Thyroid gland (tissue), 4 donors: Measurements from ENCODE around the gene JMY. TPM values are rescaled to one million over a fixed set of nuclear protein-coding genes. Genes with fewer than 3 reads are reported as not detected.
A peak's percentile ranks its signal among the peaks of the same experiment; 100 is the strongest.

ENCODE experiments used
- DNase-seq, 2 donors: peaks; one replicate each; pipeline ENCODE4 v3.0.0-alpha.2; 2019
- H3K27ac ChIP-seq, 3 donors: fragments of 200-600 bp; sonication (generic); 1 replicate in 2 of 3; 2 replicates in 1 of 3; pipeline ENCODE4 v1.5.1; 2016 to 2019; ENCODE audit warnings: mild to moderate bottlenecking in 1 of 3, moderate library complexity in 1 of 3
- H3K27me3 ChIP-seq: fragments of 200-600 bp; sonication (generic); one replicate; pipeline ENCODE4 v1.5.1; 2019
- H3K36me3 ChIP-seq, 2 donors: fragments of 200-600 bp; sonication (generic); one replicate each; pipeline ENCODE4 v1.5.1; 2016 to 2019
- H3K4me1 ChIP-seq, 2 donors: fragments of 200-600 bp; sonication (generic); one replicate each; pipeline ENCODE4 v1.5.1; 2017 to 2019
- H3K4me3 ChIP-seq, 3 donors: fragments of 200-600 bp; sonication (generic); replicated peaks in 1 of 3; 1 replicate in 2 of 3; 2 replicates in 1 of 3; pipeline ENCODE4 v1.5.1; 2016; ENCODE audit warnings: mild to moderate bottlenecking in 1 of 3
- H3K9me3 ChIP-seq: fragments of 200-600 bp; sonication (generic); one replicate; pipeline ENCODE4 v1.5.1; 2017
- POLR2A ChIP-seq, 2 donors: fragments of 450-650 bp; IDR thresholded peaks; one replicate each; pipeline ENCODE4 v1.6.1; 2017; ENCODE audit warnings: antibody characterized with exemption in 2 of 2, mild to moderate bottlenecking in 2 of 2, moderate library complexity in 1 of 2
- WGBS, 2 donors: methylation state at CpG; one replicate each; pipeline ENCODE4 v1.1.5; 2017; 5-methylcytosine and 5-hydroxymethylcytosine counted together
- intact Hi-C: fragments of 100-400 bp; cut with DNase I; formaldehyde crosslinking; loops from one replicate; pipeline ENCODE4 v1.15.1; 2023
- total RNA-seq, 4 donors: library from RNA; depleted of rRNA; stranded (reverse); fragments of >200 nt; gene quantifications; one replicate each; pipeline ENCODE4 v1.2.3, GENCODE V29; 2016
- TF ChIP-seq, protein P1 (sequence below), 6 experiments: fragments of 200-600 bp in 3 of 6; fragments of 450-650 bp in 3 of 6; sonication (generic) in 3 of 6; IDR thresholded peaks; one replicate each; pipeline ENCODE4 v1.5.1; 2016 to 2019; ENCODE audit warnings: antibody characterized with exemption in 6 of 6, mild to moderate bottlenecking in 2 of 6, inconsistent platforms in 1 of 6, moderate library complexity in 1 of 6

Gene JMY
- total RNA-seq, 4 donors from 2014 or later, result 29.7 to 48.5 (median 30.9) TPM

- TF ChIP-seq, protein P1, sequence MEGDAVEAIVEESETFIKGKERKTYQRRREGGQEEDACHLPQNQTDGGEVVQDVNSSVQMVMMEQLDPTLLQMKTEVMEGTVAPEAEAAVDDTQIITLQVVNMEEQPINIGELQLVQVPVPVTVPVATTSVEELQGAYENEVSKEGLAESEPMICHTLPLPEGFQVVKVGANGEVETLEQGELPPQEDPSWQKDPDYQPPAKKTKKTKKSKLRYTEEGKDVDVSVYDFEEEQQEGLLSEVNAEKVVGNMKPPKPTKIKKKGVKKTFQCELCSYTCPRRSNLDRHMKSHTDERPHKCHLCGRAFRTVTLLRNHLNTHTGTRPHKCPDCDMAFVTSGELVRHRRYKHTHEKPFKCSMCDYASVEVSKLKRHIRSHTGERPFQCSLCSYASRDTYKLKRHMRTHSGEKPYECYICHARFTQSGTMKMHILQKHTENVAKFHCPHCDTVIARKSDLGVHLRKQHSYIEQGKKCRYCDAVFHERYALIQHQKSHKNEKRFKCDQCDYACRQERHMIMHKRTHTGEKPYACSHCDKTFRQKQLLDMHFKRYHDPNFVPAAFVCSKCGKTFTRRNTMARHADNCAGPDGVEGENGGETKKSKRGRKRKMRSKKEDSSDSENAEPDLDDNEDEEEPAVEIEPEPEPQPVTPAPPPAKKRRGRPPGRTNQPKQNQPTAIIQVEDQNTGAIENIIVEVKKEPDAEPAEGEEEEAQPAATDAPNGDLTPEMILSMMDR (IDR thresholded peaks at IDR 0.05), result no peak
- TF ChIP-seq POLR2A (IDR thresholded peaks at IDR 0.05), result no peak
- Histone ChIP-seq H3K27ac (peak overlapping the region; percentile 89 to 99 (median 99)), H3K9me3 (no peaks in the 10 kb centered on the region), H3K4me3 (peak overlapping the region; percentile 54 to 93 (median 93)), H3K27me3 (no peaks in the 10 kb centered on the region), H3K4me1 (peaks cover 19 to 20% of the 10 kb centered on the region in 2 donors), H3K36me3 (no peaks in the 10 kb centered on the region)
- WGBS, 2 donors, result 0% methylated on average over 6 to 9 of the region's 78 CpGs
- no peak for DNase-seq
- intact Hi-C loops, result loop anchor here (10.0 kb wide), 1 partner anchor 58 kb away; no protein-coding TSS in a partner anchor
Measured at GRCh38 chr5:79236362-79236969, 535 bp downstream of the JMY start.

GRCh38 chr5:79236970-79237739 is 1.2 kb downstream of the JMY start:
- peak in 1 of 2 donors; percentile 47 for TF ChIP-seq POLR2A (IDR thresholded peaks at IDR 0.05)
- TF ChIP-seq, protein P1 (IDR thresholded peaks at IDR 0.05), result no peak
- 0% methylated on average over 24 to 43 of the region's 61 CpGs for WGBS, 2 donors
- no peaks in the 10 kb centered on the region for H3K9me3 ChIP-seq
- H3K27ac ChIP-seq, result peak overlapping the region; percentile 89 to 99 (median 99)
- H3K27me3 ChIP-seq, result no peaks in the 10 kb centered on the region
- H3K36me3 ChIP-seq, result no peaks in the 10 kb centered on the region
- intact Hi-C loops, result loop anchor here (10.0 kb wide), 1 partner anchor 58 kb away; no protein-coding TSS in a partner anchor
- H3K4me1 ChIP-seq, result peaks cover 20 to 26% of the 10 kb centered on the region in 2 donors
- H3K4me3 ChIP-seq, result peak overlapping the region; percentile 54 to 93 (median 93)
- DNase-seq, result peak; percentile 68 to 74

DNA sequence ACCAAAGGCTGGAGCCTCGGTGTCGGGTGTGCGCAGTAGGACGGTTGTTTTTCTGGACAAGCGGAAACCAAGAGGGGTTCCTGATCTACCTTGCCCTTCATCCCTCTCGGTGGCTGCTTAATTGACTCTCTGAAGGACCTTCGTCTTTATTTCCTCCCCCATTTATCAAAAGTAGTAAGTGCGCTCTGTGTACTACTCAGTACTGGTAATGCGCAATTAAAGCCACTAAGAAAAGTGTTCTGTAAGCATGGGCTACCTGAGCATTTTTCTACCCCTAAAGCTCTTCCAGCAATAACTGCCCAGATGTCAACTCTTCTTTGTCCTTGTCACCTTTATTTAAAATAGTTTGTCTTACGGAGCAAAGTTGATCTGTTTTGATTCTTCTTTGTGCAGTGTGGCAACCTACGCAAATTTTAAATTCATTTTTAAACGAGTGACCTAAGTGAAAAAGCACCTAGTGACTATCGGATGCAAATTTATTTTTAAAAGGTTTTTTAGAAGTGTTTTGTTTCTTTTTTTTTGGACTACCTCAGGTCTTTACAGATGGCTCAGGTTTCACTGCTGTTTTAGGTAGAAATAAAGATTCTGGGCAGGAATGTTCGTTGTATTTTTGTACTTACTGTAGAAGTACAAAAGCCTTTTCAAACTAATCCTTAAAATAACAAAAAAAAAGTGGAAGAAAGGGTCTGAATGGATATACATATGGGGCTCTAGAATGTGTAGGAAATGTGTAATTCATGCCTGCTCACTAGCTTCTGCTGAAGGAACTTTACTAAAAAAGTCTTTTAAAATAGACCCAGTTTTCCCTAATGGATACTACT is 2.0 kb downstream of the JMY start:
- H3K9me3 ChIP-seq, result no peaks in the 10 kb centered on the region
- no peak for DNase-seq
- H3K27me3 ChIP-seq, result no peaks in the 10 kb centered on the region
- peaks cover 20 to 26% of the 10 kb centered on the region in 2 donors for H3K4me1 ChIP-seq
- TF ChIP-seq POLR2A (IDR thresholded peaks at IDR 0.05), result peak in 1 of 2 donors; percentile 3
- TF ChIP-seq, protein P1 (IDR thresholded peaks at IDR 0.05), result no peak
- intact Hi-C loops, result loop anchor here (10.0 kb wide), 1 partner anchor 57 kb away; no protein-coding TSS in a partner anchor
- H3K36me3 ChIP-seq, result no peaks in the 10 kb centered on the region
- WGBS, 2 donors, result 8 to 13% methylated on average over 14 of the region's 14 CpGs
- peak overlapping the region; percentile 54 to 93 (median 93) for H3K4me3 ChIP-seq
- H3K27ac ChIP-seq, result peak overlapping the region; percentile 89 to 99 (median 99)

GRCh38 chr5:79240561-79240960 is 4.6 kb downstream of the JMY start:
- Histone ChIP-seq H3K36me3 (no peaks in the 10 kb centered on the region), H3K4me1 (peaks cover 20 to 33% of the 10 kb centered on the region in 2 donors), H3K9me3 (no peaks in the 10 kb centered on the region), H3K27ac (peak overlapping the region in 1 of 3 donors; percentile 7), H3K27me3 (no peaks in the 10 kb centered on the region), H3K4me3 (peak overlapping the region in 1 of 3 donors; percentile 3)
- WGBS, 2 donors, result 96 to 100% methylated on average over 2 of the region's 2 CpGs
- intact Hi-C loops, result no loop called here
- DNase-seq, result no peak
- no peak for TF ChIP-seq POLR2A (IDR thresholded peaks at IDR 0.05)
- TF ChIP-seq, protein P1 (IDR thresholded peaks at IDR 0.05), result no peak
